Activated naive CD8-positive, alpha-beta T cell treated with anti-CD3 and anti-CD28 coated beads, Interleukin-2, amount 50 U/mL, for 16 hours (primary cell): ENCODE results near the gene PTGFRN.
"Not testable (repeated sequence)": the region's sequence is repeated elsewhere in the genome, so short reads cannot be mapped to it uniquely, and the experiment has no call there.

Source experiments
- DNase-seq: peaks from one replicate; pipeline ENCODE4 v3.0.0-alpha.2; 2020; ENCODE audit warnings: low read depth, low spot score

The PTGFRN gene

DNA sequence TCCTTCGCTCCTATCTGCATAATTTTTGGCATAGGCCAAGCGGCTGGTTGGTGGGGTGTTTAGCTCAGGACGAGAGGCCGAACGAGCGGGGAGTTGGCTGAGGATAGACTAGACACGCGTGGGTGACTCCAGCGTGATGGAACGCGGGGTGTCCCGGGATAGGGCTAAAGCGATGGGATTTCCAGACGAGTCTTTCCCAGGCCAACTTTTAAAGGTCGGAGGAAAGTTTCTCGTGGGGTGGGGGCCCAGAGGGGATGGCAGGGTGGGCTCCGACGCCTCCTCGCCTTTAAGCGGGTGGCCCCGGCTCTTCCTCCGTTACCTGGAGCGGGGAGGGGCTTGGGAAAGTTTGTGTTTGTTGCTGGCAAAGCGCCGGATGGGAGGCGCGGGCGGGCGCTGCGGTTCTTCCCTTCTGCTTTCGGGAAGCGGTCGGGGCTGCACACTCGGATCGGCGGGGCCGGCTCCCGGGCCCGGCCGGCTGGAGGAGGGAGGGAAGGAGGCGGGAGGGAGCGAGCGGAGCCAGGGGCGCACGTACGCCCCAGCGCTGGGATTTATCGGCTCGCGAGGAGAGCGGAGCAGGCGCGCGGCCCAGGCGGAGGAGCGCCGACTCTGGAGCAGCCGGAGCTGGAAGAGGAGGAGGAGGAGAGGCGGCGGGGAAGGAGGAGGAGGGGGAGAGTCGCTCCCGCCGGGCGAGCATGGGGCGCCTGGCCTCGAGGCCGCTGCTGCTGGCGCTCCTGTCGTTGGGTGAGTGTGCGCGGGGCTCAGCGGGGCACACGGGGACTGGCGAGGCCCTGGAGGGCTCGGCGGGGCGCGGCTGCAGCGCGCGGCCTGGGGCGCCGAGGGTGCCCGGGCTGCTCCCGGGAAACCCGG, at the start of gene PTGFRN:
PTGFRN (plus strand) TSS at position 405 of the 867 bp plus-strand sequence; CDS start at position 693, 288 bp downstream.
- no peak for DNase-seq

- not testable (repeated sequence) for DNase-seq
Observed at GRCh38 chr1:116860167-116860566, 49.5 kb upstream of the PTGFRN start.

- no peak for DNase-seq
Observed at GRCh38 chr1:116861137-116861536, 48.6 kb upstream of the PTGFRN start.

DNA sequence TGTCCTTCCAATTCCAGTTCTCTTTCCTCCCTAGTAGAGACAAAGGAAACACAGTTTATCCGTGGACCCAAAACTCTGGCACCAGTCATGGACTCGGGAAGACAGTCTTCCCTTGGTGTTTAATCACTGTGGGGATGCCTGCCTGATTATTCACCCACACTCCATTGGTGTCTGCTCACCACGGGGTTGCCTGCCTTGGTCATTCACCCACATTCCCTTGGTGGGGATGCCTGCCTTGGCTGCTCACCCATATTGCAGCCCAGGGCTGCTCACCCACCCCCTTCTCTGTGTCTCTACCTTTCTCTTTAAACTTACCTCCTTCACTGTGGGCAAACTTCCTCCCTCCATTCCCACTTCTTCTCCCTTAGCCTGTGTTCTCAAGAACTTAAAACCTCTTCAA, 46.7 kb upstream of the PTGFRN start:
- not testable (repeated sequence) for DNase-seq

DNA sequence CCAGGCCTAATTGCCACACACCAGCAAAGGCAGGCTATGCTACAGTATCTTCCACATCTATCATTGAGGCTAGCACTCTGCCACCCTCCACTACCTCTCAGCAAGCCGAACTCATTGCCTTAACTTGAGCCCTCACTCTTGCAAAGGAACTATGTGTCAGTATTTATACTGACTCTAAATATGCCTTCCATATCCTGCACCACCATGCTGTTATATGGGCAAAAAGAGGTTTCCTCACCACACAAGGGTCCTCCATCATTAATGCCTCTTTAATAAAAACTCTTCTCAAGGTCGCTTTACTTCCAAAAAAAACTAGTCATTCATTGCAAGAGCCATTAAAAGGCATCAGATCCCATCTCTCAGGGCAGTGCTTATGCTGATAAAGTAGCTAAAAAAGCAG, 43.2 kb upstream of the PTGFRN start:
- DNase-seq, result not testable (repeated sequence)

- no peak for DNase-seq
Observed at GRCh38 chr1:116868385-116868784, 41.3 kb upstream of the PTGFRN start.

DNA sequence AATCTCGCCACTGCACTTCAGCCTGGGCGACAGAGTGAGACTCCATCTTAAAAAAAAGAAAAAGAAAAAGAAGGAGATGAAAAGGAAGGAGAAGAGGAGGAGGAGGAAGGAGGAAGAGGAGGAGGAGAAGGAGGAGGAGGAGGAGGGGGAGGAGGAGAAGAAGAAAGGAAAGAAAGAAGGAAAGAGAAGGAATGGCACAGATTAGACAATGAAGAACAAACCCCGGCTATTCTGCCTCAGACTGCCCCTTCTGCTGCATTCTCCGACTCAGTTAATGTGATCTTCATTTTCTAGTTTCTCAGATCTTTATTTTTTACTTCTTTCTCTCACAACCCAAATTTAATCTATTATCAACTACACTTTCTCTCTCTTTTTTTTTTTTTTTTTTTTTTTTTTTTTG, 40.1 kb upstream of the PTGFRN start:
- no peak for DNase-seq

- DNase-seq, result no peak
Observed at GRCh38 chr1:116870300-116870699, 39.4 kb upstream of the PTGFRN start.

- DNase-seq, result no peak
Observed at GRCh38 chr1:116871779-116872146, 38.0 kb upstream of the PTGFRN start.

GRCh38 chr1:116873680-116874271, 35.9 kb upstream of the PTGFRN start:
- DNase-seq, result no peak

- no peak for DNase-seq
Observed at GRCh38 chr1:116874733-116875249, 34.9 kb upstream of the PTGFRN start.

- no peak for DNase-seq
Observed at GRCh38 chr1:116875391-116875790, 34.3 kb upstream of the PTGFRN start.

DNA sequence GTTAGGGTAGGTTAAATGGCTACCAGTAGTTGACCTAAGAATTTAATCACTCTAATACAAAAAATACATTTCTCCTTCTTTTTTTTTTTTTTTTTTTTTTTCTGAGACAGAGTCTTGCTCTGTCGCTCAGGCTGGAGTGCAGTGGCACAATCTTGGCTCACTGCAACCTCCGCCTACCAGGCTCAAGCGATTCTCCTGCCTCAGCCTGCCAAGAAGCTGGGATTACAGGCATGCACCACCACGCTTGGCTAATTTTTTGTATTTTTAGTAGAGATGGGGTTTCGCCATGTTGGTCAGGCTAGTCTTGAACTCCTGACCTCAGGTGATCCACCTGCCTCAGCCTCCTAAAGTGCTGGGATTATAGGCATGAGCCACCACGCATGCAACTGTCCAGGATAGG, 33.8 kb upstream of the PTGFRN start:
- DNase-seq, result not testable (repeated sequence)

- DNase-seq, result no peak
Observed at GRCh38 chr1:116877141-116877818, 32.4 kb upstream of the PTGFRN start.

- no peak for DNase-seq
Observed at GRCh38 chr1:116878804-116879477, 30.8 kb upstream of the PTGFRN start.

GRCh38 chr1:116879478-116880133, 30.1 kb upstream of the PTGFRN start:
- DNase-seq, result no peak

GRCh38 chr1:116880917-116881316, 28.8 kb upstream of the PTGFRN start:
- DNase-seq, result no peak

- DNase-seq, result no peak
Observed at GRCh38 chr1:116881879-116882520, 27.7 kb upstream of the PTGFRN start.

DNA sequence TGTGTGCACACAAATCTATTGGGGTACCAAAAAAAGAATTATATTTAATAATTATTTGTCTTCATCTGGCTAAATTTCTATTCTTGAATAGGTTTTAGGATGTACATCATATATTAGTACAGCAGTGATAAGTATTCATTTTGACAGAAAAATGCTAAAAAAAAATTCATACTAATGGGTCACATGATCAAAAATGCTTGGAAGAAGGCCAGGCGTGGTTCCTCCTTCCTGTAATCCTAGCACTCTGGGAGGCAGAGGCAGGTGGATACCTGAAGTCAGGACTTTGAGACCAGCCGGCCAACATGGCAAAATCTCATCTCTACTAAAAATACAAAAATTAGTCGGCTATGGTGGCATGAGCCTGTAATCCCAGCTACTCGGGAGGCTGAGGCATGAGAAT, 26.9 kb upstream of the PTGFRN start:
- no peak for DNase-seq

DNA sequence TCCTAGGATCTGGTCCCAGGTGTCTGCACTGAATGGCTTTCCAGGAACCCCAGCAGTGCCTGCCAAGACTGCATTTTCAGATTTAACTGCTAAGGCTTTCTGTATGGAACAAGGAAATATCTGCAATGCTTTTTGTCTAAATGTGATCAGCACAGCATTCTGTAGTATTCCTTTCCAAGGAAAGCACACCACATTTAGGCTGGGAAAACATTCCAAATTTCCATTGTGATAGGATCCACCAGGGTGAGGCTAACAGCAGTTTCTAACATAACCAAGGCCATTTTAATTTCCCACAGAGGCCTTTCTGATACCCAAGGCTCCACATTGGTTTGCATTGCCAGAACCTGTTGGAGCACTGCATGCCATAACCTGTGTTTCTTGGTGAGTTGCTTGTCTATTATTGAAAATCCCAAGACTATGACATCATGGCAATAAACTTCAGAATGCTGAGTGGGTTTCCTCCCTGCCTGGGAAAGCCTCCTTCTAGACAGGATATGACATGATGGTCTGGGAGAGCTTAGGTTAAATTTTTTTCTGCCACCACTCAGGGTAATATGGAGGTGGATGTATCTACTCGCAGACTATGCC, 23.3 kb upstream of the PTGFRN start:
- DNase-seq, result no peak
